Thoracic aorta (tissue), 2 donors: ENCODE measurements around the gene PROZ. TPM values are rescaled to one million over a fixed set of nuclear protein-coding genes. Genes with fewer than 3 reads are reported as not detected.

Experiments used
- ATAC-seq: fragments of 150-250 bp; one replicate; pipeline ENCODE4 v1.8.0; 2017; ENCODE audit warnings: low read depth; ENCODE audit not compliant: insufficient number of reproducible peaks, low FRiP score
- DNase-seq: peaks from one replicate; pipeline ENCODE4 v3.0.0-alpha.2; 2020; ENCODE audit warnings: low spot score
- H3K27ac ChIP-seq, 2 donors: fragments of 200-600 bp; sonication (generic); 1 replicate in 1 of 2; 2 replicates in 1 of 2; pipeline ENCODE4 v1.5.1; 2016; ENCODE audit warnings: mild to moderate bottlenecking in 2 of 2, moderate library complexity in 2 of 2
- H3K27me3 ChIP-seq: fragments of 200-600 bp; sonication (generic); replicated peaks from 2 replicates; pipeline ENCODE4 v1.6.0; 2016; ENCODE audit warnings: mild to moderate bottlenecking; ENCODE audit not compliant: insufficient read depth
- H3K36me3 ChIP-seq: fragments of 200-600 bp; sonication (generic); one replicate; pipeline ENCODE4 v1.5.1; 2016
- H3K4me1 ChIP-seq, 2 donors: fragments of 200-600 bp; sonication (generic); 1 replicate in 1 of 2; 2 replicates in 1 of 2; pipeline versions ENCODE4 v1.5.1 to v1.6.0; 2016; ENCODE audit warnings: low read depth in 2 of 2, mild to moderate bottlenecking in 1 of 2; ENCODE audit not compliant: control insufficient read depth in 1 of 2
- H3K4me3 ChIP-seq: fragments of 200-600 bp; sonication (generic); 2 replicates; pipeline ENCODE4 v1.5.1; 2016; ENCODE audit warnings: mild to moderate bottlenecking
- H3K9me3 ChIP-seq: fragments of 200-600 bp; sonication (generic); 2 replicates; pipeline ENCODE4 v1.5.1; 2016
- total RNA-seq, 2 donors: library from RNA; depleted of rRNA; stranded (reverse); fragments of >200 nt; gene quantifications; one replicate each; pipeline versions ENCODE4 v1.1.0 to v1.2.3, GENCODE V29; 2016
- TF ChIP-seq, protein P1 (sequence below): fragments of 200-600 bp; sonication (generic); IDR thresholded peaks from one replicate; pipeline ENCODE4 v1.5.1; 2019; ENCODE audit warnings: antibody characterized with exemption

Gene PROZ
- total RNA-seq, 2 donors from 2014 or later, result not detected

DNA sequence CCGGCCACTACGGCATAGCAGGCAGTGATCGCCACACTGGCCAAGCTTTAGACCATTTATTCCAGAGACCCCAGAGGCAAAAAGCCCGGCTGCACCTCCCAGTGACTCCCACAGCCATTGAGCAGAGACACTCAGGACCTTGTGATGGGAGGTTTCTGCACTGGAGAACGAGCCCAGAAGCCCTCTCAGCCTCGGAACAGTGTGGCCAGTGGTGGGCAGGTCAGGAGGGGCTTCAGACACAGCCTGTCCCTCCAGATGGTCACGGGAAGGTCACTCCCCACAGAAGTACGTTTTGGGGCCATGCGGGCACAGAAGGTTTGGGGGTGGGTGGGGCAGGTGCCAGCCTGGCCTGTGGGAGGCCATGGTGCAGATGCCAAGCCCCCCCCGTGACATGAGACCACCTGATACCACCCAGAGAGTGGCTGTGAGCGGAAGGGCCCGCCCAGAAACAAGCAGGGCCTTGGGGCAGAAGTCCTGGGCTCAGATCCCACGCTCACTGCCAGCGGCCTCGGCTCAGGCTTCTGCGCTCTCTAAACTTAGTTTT lies 36.4 kb upstream of the PROZ start:
- no peak overlapping the region for H3K4me3 ChIP-seq
- TF ChIP-seq, protein P1, sequence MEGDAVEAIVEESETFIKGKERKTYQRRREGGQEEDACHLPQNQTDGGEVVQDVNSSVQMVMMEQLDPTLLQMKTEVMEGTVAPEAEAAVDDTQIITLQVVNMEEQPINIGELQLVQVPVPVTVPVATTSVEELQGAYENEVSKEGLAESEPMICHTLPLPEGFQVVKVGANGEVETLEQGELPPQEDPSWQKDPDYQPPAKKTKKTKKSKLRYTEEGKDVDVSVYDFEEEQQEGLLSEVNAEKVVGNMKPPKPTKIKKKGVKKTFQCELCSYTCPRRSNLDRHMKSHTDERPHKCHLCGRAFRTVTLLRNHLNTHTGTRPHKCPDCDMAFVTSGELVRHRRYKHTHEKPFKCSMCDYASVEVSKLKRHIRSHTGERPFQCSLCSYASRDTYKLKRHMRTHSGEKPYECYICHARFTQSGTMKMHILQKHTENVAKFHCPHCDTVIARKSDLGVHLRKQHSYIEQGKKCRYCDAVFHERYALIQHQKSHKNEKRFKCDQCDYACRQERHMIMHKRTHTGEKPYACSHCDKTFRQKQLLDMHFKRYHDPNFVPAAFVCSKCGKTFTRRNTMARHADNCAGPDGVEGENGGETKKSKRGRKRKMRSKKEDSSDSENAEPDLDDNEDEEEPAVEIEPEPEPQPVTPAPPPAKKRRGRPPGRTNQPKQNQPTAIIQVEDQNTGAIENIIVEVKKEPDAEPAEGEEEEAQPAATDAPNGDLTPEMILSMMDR, result no peak
- H3K4me1 ChIP-seq, result peaks cover 0 to 19% of the 10 kb centered on the region in 2 donors
- DNase-seq (no peak), ATAC-seq (no peak)
- H3K27ac ChIP-seq, result peak overlapping the region in 1 of 2 donors; percentile 56
- no peaks in the 10 kb centered on the region for H3K36me3 ChIP-seq
- no peaks in the 10 kb centered on the region for H3K9me3 ChIP-seq
- no peaks in the 10 kb centered on the region for H3K27me3 ChIP-seq

DNA sequence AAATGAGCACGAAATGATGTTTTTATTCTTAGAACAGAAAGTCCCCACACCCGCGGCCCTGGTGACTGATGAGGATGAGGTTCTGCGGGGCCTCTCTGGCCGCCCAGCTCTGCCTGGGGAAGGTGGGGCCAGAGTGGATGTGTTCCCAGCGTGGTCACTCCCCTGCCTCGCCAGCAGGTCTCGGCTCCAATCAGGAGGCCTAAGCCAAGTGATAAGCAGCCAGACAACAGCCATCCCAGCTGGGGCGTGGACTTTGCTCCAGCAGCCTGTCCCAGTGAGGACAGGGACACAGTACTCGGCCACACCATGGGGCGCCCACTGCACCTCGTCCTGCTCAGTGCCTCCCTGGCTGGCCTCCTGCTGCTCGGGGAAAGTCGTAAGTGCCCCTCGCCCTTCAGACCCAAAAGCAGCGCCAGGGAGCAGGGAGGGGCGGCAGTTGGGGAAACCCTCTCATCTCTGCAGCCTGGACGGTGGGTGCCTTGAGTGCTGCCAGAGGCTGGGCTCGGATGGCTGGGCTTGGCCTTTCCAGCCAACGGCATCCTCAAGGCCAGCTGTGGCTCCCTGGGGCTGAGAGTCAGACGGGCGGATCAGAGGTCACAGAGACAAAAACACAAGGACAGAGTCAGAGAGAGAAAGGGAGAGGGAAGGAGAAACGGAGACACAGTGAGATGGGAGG lies 35.8 kb upstream of the PROZ start, which contains the start of gene F10:
Gene F10, plus strand, starts transcription at position 250 of the 676 bp plus-strand sequence. Its CDS starts 57 bp downstream, at position 307.
- TF ChIP-seq, protein P1, result peak; percentile 16
- peaks cover 0 to 19% of the 10 kb centered on the region in 2 donors for H3K4me1 ChIP-seq
- H3K36me3 ChIP-seq, result no peaks in the 10 kb centered on the region
- peak within 1 kb of the TSS; percentile 59 for H3K4me3 ChIP-seq
- H3K9me3 ChIP-seq, result no peaks in the 10 kb centered on the region
- DNase-seq (no peak), ATAC-seq (no peak)
- H3K27me3 ChIP-seq, result no peaks in the 10 kb centered on the region
- H3K27ac ChIP-seq, result peak within 1 kb of the TSS in 1 of 2 donors; percentile 56

DNA sequence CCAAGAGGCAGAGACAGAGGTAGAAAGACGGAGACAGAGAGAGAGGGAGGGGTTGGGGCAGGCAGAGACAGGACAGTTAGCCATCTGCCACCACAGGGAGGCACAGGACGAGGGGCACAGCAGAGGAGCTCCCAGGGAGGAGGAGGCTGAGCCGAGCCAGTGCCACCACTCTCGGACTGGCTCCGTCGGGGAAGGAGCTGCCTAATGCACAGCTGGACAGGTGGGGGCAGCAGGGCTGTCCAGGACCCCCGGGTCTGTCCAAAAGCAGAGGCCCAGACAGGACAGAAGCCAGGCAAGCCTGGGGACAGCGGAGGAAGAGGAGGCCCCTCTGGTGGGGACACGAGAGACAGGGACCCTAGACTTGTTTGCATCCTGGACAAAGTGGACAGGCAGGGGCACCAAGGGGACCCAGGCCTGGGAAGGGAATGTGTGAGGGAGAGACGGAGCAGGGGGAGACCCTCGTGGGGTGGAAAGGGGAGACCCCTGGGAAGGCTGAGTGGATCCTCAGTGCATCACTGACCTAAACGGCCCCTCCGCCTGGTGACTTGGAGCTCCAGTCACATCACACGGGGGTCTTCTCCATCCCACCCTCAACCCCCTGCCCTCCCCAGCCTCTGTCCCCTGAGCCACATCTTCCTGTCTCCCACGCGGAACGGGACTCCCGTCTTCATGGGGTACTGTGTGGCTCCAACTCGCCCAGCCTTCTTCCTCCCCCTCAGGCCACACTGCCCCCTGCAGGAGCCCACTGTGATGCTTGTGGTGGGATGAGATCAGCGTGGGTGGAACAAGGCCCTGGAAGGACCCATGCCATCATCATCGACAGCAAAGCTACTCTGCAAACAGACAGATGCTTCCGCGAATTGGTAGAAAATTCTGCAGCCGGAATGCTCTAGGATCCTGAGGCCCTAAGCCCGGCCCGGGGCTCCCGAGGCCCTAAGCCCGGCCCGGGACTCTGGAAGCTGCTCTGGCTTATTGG lies 34.9 kb upstream of the PROZ start:
- no peaks in the 10 kb centered on the region for H3K9me3 ChIP-seq
- peaks cover 0 to 19% of the 10 kb centered on the region in 2 donors for H3K4me1 ChIP-seq
- no peak overlapping the region for H3K27ac ChIP-seq
- TF ChIP-seq, protein P1, result no peak
- no peaks in the 10 kb centered on the region for H3K27me3 ChIP-seq
- DNase-seq (no peak), ATAC-seq (no peak)
- no peak overlapping the region for H3K4me3 ChIP-seq
- no peaks in the 10 kb centered on the region for H3K36me3 ChIP-seq

DNA sequence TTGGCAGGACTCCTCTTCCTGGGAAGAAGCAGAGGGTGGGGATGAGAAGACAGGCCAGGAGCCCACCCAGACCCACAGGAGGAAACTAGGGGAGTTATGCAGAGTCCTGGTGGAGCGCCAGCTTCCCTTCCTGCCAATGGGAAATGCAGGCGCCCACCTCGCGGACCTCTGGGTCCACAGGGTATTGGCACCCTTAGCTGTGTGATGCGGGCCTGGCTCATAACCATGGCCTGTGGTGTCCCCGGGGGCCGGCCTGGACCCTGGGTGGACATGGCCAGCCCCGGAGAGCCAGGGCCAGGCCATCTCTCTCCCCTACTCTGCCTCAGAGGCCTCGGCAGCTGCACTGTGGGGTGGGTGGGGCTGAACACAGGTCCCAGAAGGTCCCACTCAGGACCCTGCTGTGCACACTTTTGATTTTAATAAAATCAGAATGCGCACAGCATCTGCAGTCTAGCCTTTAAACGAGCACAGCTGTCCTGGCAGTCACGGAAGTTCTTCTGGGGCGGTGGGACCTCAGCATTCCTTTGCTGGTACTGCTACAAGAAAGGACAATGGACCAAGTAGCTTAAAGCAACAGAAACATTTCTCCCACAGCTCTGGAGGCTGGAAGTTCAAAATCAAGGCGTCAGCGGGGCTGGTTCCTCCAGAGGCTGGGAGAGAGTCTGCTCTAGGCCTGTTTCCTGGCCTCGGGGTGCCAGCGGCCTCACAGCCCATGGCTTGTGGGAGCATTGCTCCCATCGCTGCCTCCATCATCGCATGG lies 34.1 kb upstream of the PROZ start:
- Histone ChIP-seq H3K4me3 (no peak overlapping the region), H3K4me1 (peaks cover 0 to 19% of the 10 kb centered on the region in 2 donors), H3K27me3 (no peaks in the 10 kb centered on the region), H3K9me3 (no peaks in the 10 kb centered on the region), H3K27ac (no peak overlapping the region), H3K36me3 (no peaks in the 10 kb centered on the region)
- DNase-seq, result no peak
- no peak for ATAC-seq
- TF ChIP-seq, protein P1, result no peak
